Adrenal gland (tissue), 12 donors: ENCODE results near the gene RECK. TPM values are rescaled to one million over a fixed set of nuclear protein-coding genes. Genes with fewer than 3 reads are reported as not detected.

Experiments used
- DNase-seq, 7 donors: peaks; one replicate each; pipeline ENCODE4 v3.0.0-alpha.2; 2019 to 2020
- H3K27ac ChIP-seq, 5 donors: fragments of 200-600 bp; sonication (generic) in 4 of 5; 1 replicate in 3 of 5; 2 replicates in 2 of 5; pipeline versions ENCODE4 v1.5.1 to v1.8.0; 2016 to 2020; ENCODE audit warnings: mild to moderate bottlenecking in 1 of 5
- H3K27me3 ChIP-seq: fragments of 200-600 bp; 2 replicates; pipeline ENCODE4 v1.8.0; 2021
- H3K36me3 ChIP-seq, 2 donors: fragments of 200-600 bp; replicated peaks in 1 of 2; 1 replicate in 1 of 2; 2 replicates in 1 of 2; pipeline versions ENCODE4 v1.5.1 to v1.8.0; 2018 to 2022
- H3K4me1 ChIP-seq, 2 donors: fragments of 200-600 bp; replicated peaks in 1 of 2; 1 replicate in 1 of 2; 2 replicates in 1 of 2; pipeline versions ENCODE4 v1.5.1 to v1.8.0; 2018 to 2021
- H3K4me3 ChIP-seq, 4 donors: fragments of 200-600 bp; sonication (generic) in 3 of 4; one replicate each; pipeline ENCODE4 v1.5.1; 2016 to 2018
- H3K9me3 ChIP-seq, 3 donors: fragments of 200-600 bp; sonication (generic) in 1 of 3; replicated peaks in 1 of 3; 1 replicate in 2 of 3; 2 replicates in 1 of 3; pipeline versions ENCODE4 v1.5.1 to v1.8.0; 2016 to 2021
- POLR2A ChIP-seq, 2 donors: fragments of 450-650 bp; IDR thresholded peaks; one replicate each; pipeline ENCODE4 v1.6.1; 2017; ENCODE audit warnings: antibody characterized with exemption in 2 of 2, mild to moderate bottlenecking in 2 of 2, moderate library complexity in 1 of 2
- WGBS, 4 donors: extraction: QIAGEN DNeasy Blood & Tissue Kit in 2 of 4; methylation state at CpG; one replicate each; pipeline versions ENCODE4 v1.1.5 to v1.1.7; 2013 to 2017; 5-methylcytosine and 5-hydroxymethylcytosine counted together
- intact Hi-C, 2 donors: fragments of 100-400 bp; cut with DNase I; formaldehyde crosslinking; loops; one replicate each; pipeline versions ENCODE4 v1.14.1 to v1.15.0; 2022 to 2023
- polyA plus RNA-seq, 3 donors: library from polyadenylated mRNA; stranded (reverse); fragments of 200-250 nt in 2 of 3; fragments of 350-450 nt in 1 of 3; fragmentation: Illumina TruSeq in 1 of 3; extraction: RNeasy Lipid Tissue Mini Kit (QIAGEN cat#74804) in 1 of 3; gene quantifications; one replicate each; pipeline ENCODE4 v1.2.3, GENCODE V29; 2013 to 2014
- total RNA-seq, 9 donors: library from RNA; depleted of rRNA in 4 of 9; stranded (reverse); fragments of >200 nt in 4 of 9; fragments of 120-200 nt in 1 of 9; fragmentation: NEBNext Ultra II Directional in 1 of 9; extraction: Animal tissue kit (Norgen Biotek cat#: 25700) in 1 of 9; gene quantifications; one replicate each; pipeline versions ENCODE4 v1.1.0 to v1.2.4, GENCODE V29; 2013 to 2023
- TF ChIP-seq, protein P1 (sequence below), 6 experiments: fragments of 450-650 bp in 4 of 6; fragments of 200-600 bp in 2 of 6; sonication (generic) in 1 of 6; IDR thresholded peaks; 1 replicate in 5 of 6; 2 replicates in 1 of 6; pipeline versions ENCODE4 v1.5.1 to v1.8.0; 2016 to 2021; ENCODE audit warnings: antibody characterized with exemption in 6 of 6, mild to moderate bottlenecking in 2 of 6, moderate library complexity in 1 of 6
- donor health status: healthy with polysubstance abuse.
- donor health status: Bipolar disorder and iron deficiency.
- donor health status: DM: yes; HTN: yes; CAD: no.
- donor health status: DM: no; HTN: no; CAD: no.
- donor health status: DM: no; HTN: no; CAD: no.
- donor health status: DM: yes; HTN: yes; CAD: no.

The RECK gene
- total and polyA plus RNA-seq, 12 donors: 4.1 to 15.8 (median 9.6) TPM

DNA sequence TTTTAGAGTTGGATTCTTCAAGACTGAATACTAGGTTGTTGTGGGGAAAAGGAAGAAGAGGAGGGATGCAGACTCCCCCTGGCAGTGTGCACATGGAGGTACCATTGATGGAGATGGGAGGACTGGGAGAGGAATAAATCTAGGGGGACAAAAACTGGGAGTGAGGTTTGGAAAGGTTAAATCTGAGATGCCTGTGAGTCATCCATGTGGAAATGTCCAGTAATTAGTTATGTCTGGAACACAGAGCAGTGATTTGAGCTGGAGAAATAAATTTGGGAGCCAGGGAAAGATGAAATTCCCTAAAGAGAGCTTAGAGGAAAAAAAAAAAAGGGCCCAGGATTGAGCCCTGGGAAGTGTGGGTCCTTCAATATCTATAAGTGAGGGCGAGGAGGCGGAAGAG, 124.5 kb downstream of the RECK start:
- no peak for TF ChIP-seq POLR2A (IDR thresholded peaks at IDR 0.05)
- TF ChIP-seq, protein P1, sequence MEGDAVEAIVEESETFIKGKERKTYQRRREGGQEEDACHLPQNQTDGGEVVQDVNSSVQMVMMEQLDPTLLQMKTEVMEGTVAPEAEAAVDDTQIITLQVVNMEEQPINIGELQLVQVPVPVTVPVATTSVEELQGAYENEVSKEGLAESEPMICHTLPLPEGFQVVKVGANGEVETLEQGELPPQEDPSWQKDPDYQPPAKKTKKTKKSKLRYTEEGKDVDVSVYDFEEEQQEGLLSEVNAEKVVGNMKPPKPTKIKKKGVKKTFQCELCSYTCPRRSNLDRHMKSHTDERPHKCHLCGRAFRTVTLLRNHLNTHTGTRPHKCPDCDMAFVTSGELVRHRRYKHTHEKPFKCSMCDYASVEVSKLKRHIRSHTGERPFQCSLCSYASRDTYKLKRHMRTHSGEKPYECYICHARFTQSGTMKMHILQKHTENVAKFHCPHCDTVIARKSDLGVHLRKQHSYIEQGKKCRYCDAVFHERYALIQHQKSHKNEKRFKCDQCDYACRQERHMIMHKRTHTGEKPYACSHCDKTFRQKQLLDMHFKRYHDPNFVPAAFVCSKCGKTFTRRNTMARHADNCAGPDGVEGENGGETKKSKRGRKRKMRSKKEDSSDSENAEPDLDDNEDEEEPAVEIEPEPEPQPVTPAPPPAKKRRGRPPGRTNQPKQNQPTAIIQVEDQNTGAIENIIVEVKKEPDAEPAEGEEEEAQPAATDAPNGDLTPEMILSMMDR (IDR thresholded peaks at IDR 0.05): no peak
- no peak overlapping the region for H3K4me3 ChIP-seq
- no peaks in the 10 kb centered on the region for H3K9me3 ChIP-seq
- WGBS, 4 donors: 73 to 85% (median 76%) methylated on average over 2 of the region's 2 CpGs
- peak overlapping the region in 4 of 5 donors; percentile 1 to 90 (median 28) for H3K27ac ChIP-seq
- intact Hi-C loops: loop anchor here in 1 of 2 donors (10.0 kb wide), 1 partner anchor 136 kb away; no protein-coding TSS in a partner anchor
- DNase-seq: no peak
- H3K4me1 ChIP-seq: peaks cover 11 to 28% of the 10 kb centered on the region in 2 donors
- H3K36me3 ChIP-seq: no peaks in the 10 kb centered on the region
- no peaks in the 10 kb centered on the region for H3K27me3 ChIP-seq

DNA sequence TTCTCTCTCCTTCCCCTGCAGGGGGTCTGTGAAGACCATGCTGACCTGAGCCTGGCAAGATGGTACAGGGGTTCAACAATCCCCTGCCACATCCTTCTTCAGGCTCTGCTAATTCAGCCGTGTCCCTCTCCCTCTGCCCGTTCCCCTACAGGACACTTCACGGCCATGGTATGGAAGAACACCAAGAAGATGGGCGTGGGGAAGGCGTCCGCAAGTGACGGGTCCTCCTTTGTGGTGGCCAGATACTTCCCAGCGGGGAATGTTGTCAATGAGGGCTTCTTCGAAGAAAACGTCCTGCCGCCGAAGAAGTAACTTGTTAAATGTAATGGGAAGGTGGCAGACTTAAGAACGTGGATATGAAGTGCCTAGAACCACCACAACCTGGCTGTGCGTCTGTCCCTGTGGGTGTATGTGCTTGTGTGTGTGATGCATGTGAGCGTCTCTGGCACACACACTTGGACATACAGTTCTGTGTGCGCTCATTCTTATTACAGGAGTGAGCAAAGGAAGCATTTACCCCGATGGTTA, 125.6 kb downstream of the RECK start:
- WGBS, 4 donors: 92 to 95% (median 94%) methylated on average over 17 of the region's 17 CpGs
- Histone ChIP-seq H3K27ac (peak overlapping the region in 2 of 5 donors; percentile 37 to 90), H3K27me3 (no peaks in the 10 kb centered on the region), H3K4me3 (no peak overlapping the region), H3K4me1 (peaks cover 11 to 28% of the 10 kb centered on the region in 2 donors), H3K36me3 (no peaks in the 10 kb centered on the region), H3K9me3 (no peaks in the 10 kb centered on the region)
- DNase-seq: no peak
- intact Hi-C loops: loop anchor here in 1 of 2 donors (10.0 kb wide), 1 partner anchor 137 kb away; no protein-coding TSS in a partner anchor
- TF ChIP-seq, protein P1 (IDR thresholded peaks at IDR 0.05): no peak
- no peak for TF ChIP-seq POLR2A (IDR thresholded peaks at IDR 0.05)

DNA sequence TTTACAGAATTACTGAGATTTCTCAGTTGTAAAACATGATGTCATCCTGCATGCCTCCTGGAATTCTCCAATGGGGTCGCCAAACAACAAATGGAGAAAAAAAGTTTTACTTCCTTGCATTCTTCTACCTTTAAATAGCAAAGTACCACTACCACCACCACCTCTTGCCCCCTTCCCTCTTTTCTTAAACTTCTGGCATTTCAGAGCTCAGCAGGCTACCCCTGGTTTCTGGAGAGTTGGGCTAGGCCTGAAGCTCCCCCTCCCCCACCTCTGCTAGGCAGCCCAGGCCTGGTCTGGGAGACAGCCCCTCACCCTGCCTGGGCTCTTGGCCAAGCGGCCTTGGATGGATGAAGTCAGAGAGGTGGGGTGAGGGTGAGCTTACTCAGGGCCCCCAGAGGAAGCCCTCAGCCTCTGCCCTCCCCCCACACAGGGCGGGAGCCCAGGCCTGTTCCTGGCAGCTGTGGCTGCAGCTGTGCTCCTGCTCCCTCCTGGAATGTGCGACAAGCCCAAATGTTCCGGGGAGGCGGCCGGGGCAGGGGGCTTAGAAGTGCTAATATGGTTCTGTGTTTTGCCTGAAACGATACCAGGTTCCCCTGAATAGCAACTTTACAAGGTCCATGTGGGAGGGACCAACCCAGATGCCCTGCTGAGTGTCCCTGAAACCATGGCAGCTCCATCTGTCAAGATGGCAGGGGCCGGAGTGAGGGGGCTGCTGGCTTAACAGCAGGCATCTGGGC, 126.5 kb downstream of the RECK start:
- intact Hi-C loops: loop anchor here in 1 of 2 donors (10.0 kb wide), 1 partner anchor 138 kb away; no protein-coding TSS in a partner anchor
- no peak for TF ChIP-seq POLR2A (IDR thresholded peaks at IDR 0.05)
- TF ChIP-seq, protein P1 (IDR thresholded peaks at IDR 0.05): no peak
- Histone ChIP-seq H3K4me3 (no peak overlapping the region), H3K9me3 (no peaks in the 10 kb centered on the region), H3K27ac (peak overlapping the region; percentile 67 to 90 (median 82)), H3K36me3 (no peaks in the 10 kb centered on the region), H3K27me3 (no peaks in the 10 kb centered on the region), H3K4me1 (peaks cover 11 to 28% of the 10 kb centered on the region in 2 donors)
- peak; percentile 92 to 96 (median 94) for DNase-seq
- 20 to 58% (median 31%) methylated on average over 2 to 9 of the region's 9 CpGs for WGBS, 4 donors

DNA sequence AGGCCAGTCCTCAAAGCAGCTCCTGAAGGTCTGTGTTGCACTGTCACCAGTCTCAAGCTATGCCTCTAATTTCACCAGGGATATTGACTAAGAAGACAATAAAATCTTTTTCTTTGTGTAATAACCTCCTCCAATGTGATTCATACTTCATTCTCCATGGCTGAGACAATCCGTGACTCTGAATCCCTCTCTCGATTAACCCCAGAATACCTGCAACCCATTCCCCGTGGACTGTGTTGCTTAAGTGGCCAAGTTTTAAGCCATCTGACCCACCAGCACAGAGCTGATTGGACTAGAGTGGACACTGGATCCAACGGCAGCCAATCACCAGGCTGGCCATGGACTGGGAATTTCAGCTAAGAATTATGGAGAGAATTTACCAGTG, 127.1 kb downstream of the RECK start:
- Histone ChIP-seq H3K4me1 (peaks cover 11 to 25% of the 10 kb centered on the region in 2 donors), H3K27ac (peak overlapping the region; percentile 67 to 90 (median 82)), H3K4me3 (no peak overlapping the region), H3K36me3 (no peaks in the 10 kb centered on the region), H3K27me3 (no peaks in the 10 kb centered on the region), H3K9me3 (no peaks in the 10 kb centered on the region)
- TF ChIP-seq, protein P1 (IDR thresholded peaks at IDR 0.05): no peak
- peak in 1 of 2 donors; percentile 38 for TF ChIP-seq POLR2A (IDR thresholded peaks at IDR 0.05)
- DNase-seq: peak in 2 of 7 donors; percentile 41 to 47
- intact Hi-C loops: loop anchor here in 1 of 2 donors (10.0 kb wide), 1 partner anchor 139 kb away; no protein-coding TSS in a partner anchor
- WGBS, 4 donors: 32 to 44% (median 36%) methylated on average over 4 of the region's 4 CpGs
